Fibroblast of lung (primary cell): ENCODE results near the gene CRADD. TPM values are rescaled to one million over a fixed set of nuclear protein-coding genes. Genes with fewer than 3 reads are reported as not detected.

ENCODE experiments used
- DNase-seq, 2 donors: peaks; one replicate each; pipeline versions ENCODE4 v3.0.0 to v3.0.0-alpha.2; 2010; ENCODE audit warnings: low read depth in 2 of 2
- H2AFZ ChIP-seq: 2 replicates; pipeline ENCODE4 v1.5.1; 2012; ENCODE audit warnings: low read length, control low read depth, inconsistent platforms
- H3K27ac ChIP-seq: 2 replicates; pipeline ENCODE4 v1.5.1; 2011; ENCODE audit warnings: low read length, control low read depth; ENCODE audit not compliant: insufficient read depth
- H3K27me3 ChIP-seq: 2 replicates; pipeline ENCODE4 v1.5.1; 2011; ENCODE audit warnings: mild to moderate bottlenecking, low read length; ENCODE audit not compliant: control insufficient read depth, insufficient read depth
- H3K36me3 ChIP-seq: 2 replicates; pipeline ENCODE4 v1.5.1; 2011; ENCODE audit warnings: low read length; ENCODE audit not compliant: control insufficient read depth, insufficient read depth
- H3K4me1 ChIP-seq: 2 replicates; pipeline ENCODE4 v1.5.1; 2011; ENCODE audit warnings: low read length; ENCODE audit not compliant: control insufficient read depth, insufficient read depth; ENCODE audit errors: extremely low read depth
- H3K4me2 ChIP-seq: 2 replicates; pipeline ENCODE4 v1.5.1; 2011; ENCODE audit warnings: low read length, control low read depth; ENCODE audit not compliant: insufficient read depth; ENCODE audit errors: extremely low read depth
- H3K4me3 ChIP-seq, 4 experiments: fragments of 200-600 bp in 1 of 4; sonication (generic) in 1 of 4; replicated peaks in 1 of 4; 2 replicates each; pipeline ENCODE4 v1.5.1; 2011 to 2016; ENCODE audit warnings: low read length in 4 of 4, low read depth in 3 of 4, mild to moderate bottlenecking in 3 of 4, control low read depth in 2 of 4, inconsistent platforms in 1 of 4, mixed read lengths in 1 of 4; ENCODE audit not compliant: insufficient read depth in 1 of 4; ENCODE audit errors: control extremely low read depth in 1 of 4
- H3K79me2 ChIP-seq: 2 replicates; pipeline ENCODE4 v1.5.1; 2012; ENCODE audit warnings: mild to moderate bottlenecking, low read length, inconsistent platforms; ENCODE audit not compliant: control insufficient read depth, insufficient read depth
- H3K9ac ChIP-seq: 2 replicates; pipeline ENCODE4 v1.5.1; 2011; ENCODE audit warnings: mild to moderate bottlenecking, low read length, control low read depth; ENCODE audit not compliant: insufficient read depth
- H3K9me3 ChIP-seq: 2 replicates; pipeline ENCODE4 v1.5.1; 2012; ENCODE audit warnings: low read depth, low read length; ENCODE audit not compliant: control insufficient read depth, insufficient read depth
- H4K20me1 ChIP-seq: 2 replicates; pipeline ENCODE4 v1.5.1; 2011; ENCODE audit warnings: low read length; ENCODE audit not compliant: control insufficient read depth, insufficient read depth; ENCODE audit errors: extremely low read depth
- CTCF ChIP-seq, 2 donors: IDR thresholded peaks in 1 of 2; conservative IDR thresholded peaks in 1 of 2; 1 replicate in 1 of 2; 2 replicates in 1 of 2; pipeline ENCODE4 v1.5.1; 2011 to 2012; ENCODE audit warnings: low read length in 2 of 2, control low read depth in 1 of 2, inconsistent platforms in 1 of 2, low read depth in 1 of 2, mild to moderate bottlenecking in 1 of 2
- EZH2 ChIP-seq: IDR thresholded peaks from 2 replicates; pipeline ENCODE4 v1.5.1; 2012; ENCODE audit warnings: low read length, control low read depth, mild to moderate bottlenecking; ENCODE audit errors: missing control alignments
- polyA plus RNA-seq, 2 donors: library from polyadenylated mRNA; depleted of rRNA in 1 of 2; stranded (reverse) in 1 of 2; unstranded in 1 of 2; fragments of >200 nt; gene quantifications; 2 replicates each; pipeline ENCODE4 v1.2.1, GENCODE V29; 2011 to 2012; ENCODE audit warnings: missing spikeins in 1 of 2
- total RNA-seq: library from RNA; depleted of rRNA; stranded (reverse); fragments of >200 nt; gene quantifications from 2 replicates; pipeline ENCODE4 v1.2.1, GENCODE V29; 2014

Gene CRADD
- total and polyA plus RNA-seq, 2 donors (not counting 1 experiment from before 2014, with no cell fraction given): 13.5 to 21.1 TPM

GRCh38 chr12:93645702-93646101 is 31.5 kb upstream of the CRADD start:
- Histone ChIP-seq H2AFZ (no peak overlapping the region), H3K36me3 (no peaks in the 10 kb centered on the region), H3K4me1 (no peaks in the 10 kb centered on the region), H3K4me3 (no peak overlapping the region), H4K20me1 (no peaks in the 10 kb centered on the region), H3K79me2 (no peaks in the 10 kb centered on the region), H3K9ac (no peak overlapping the region), H3K9me3 (no peaks in the 10 kb centered on the region), H3K27me3 (no peaks in the 10 kb centered on the region), H3K4me2 (no peak overlapping the region), H3K27ac (no peak overlapping the region)
- DNase-seq: peak; percentile 59 to 69
- TF ChIP-seq CTCF (conservative IDR thresholded peaks at IDR 0.05 in 1 of 2, IDR thresholded peaks at IDR 0.05 in 1 of 2; ENCODE audit: low read depth in 1 of 2, low read length in 2 of 2): no peak
- no peak for TF ChIP-seq EZH2

- TF ChIP-seq EZH2 (no peak), CTCF (conservative IDR thresholded peaks at IDR 0.05 in 1 of 2, IDR thresholded peaks at IDR 0.05 in 1 of 2; ENCODE audit: low read depth in 1 of 2, low read length in 2 of 2) (no peak)
- Histone ChIP-seq H3K36me3 (no peaks in the 10 kb centered on the region), H3K27me3 (no peaks in the 10 kb centered on the region), H3K4me3 (no peak overlapping the region), H3K4me1 (no peaks in the 10 kb centered on the region), H3K4me2 (no peak overlapping the region), H3K9me3 (no peaks in the 10 kb centered on the region), H4K20me1 (no peaks in the 10 kb centered on the region), H2AFZ (no peak overlapping the region), H3K79me2 (no peaks in the 10 kb centered on the region), H3K9ac (no peak overlapping the region), H3K27ac (no peak overlapping the region)
- DNase-seq: no peak
Observed at GRCh38 chr12:93650626-93651025, 26.5 kb upstream of the CRADD start.

GRCh38 chr12:93653079-93653478 is 24.1 kb upstream of the CRADD start:
- Histone ChIP-seq H2AFZ (no peak overlapping the region), H3K27ac (no peak overlapping the region), H3K4me3 (no peak overlapping the region), H3K4me1 (no peaks in the 10 kb centered on the region), H4K20me1 (no peaks in the 10 kb centered on the region), H3K9ac (no peak overlapping the region), H3K4me2 (no peak overlapping the region), H3K9me3 (no peaks in the 10 kb centered on the region), H3K27me3 (no peaks in the 10 kb centered on the region), H3K36me3 (no peaks in the 10 kb centered on the region), H3K79me2 (no peaks in the 10 kb centered on the region)
- no peak for DNase-seq
- TF ChIP-seq EZH2 (no peak), CTCF (conservative IDR thresholded peaks at IDR 0.05 in 1 of 2, IDR thresholded peaks at IDR 0.05 in 1 of 2; ENCODE audit: low read depth in 1 of 2, low read length in 2 of 2) (no peak)
